ENCODE measurements around the gene C1QL2. TPM values are rescaled to one million over a fixed set of nuclear protein-coding genes. Genes with fewer than 3 reads are reported as not detected.

Gene C1QL2
- not detected in 2 replicates for total RNA-seq

DNA sequence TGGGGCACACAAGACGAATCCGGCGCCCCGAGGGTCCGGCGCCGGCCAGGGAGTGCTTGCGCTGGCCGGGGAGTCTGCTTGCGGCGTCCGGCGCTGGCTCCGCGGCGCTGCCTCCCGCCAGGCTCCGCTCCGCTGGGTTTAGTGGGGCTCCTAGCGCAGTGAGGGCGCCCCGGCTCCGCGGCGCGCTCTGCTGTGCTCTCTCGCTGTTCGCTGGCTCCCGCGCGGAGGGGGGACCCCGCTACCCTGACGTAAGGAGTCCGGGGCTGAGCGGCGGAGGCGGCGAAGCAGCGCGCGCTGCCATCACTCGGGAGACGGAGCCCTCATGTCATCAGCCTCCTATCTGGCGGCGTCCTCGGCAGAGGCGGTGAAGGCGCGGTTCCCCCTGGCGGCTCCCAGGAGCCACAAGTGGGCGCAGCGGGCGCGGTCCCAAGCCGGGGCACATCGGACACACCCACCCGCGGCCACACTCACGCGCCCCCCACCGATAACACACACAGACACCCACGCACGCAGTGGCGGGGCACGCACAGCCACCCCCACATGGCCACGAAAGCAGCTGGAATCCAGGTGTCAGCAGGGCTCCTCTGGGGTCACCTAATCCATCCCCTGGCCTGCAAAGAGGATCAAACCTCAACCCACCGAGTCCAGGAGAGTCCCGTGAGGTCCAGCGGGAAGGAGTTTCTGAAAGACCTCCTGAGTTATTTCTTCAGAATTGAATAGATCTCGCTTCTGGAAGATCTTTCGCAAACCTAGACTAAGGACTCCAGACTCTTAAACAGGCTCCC is at the start of gene C1QL2:
Gene C1QL2 (minus strand): TSS at position 189 of the 785 bp plus-strand sequence. CDS start 482 bp downstream, outside the sequence.
- Mint-ChIP-seq H3K36me3 (ENCODE audit: low read depth) (no peaks in the 10 kb centered on the region), H3K27ac (no peak within 1 kb of the TSS), H3K4me1 (no peaks in the 10 kb centered on the region), H3K27me3 (peaks cover 51% of the 10 kb centered on the region), H3K9me3 (no peaks in the 10 kb centered on the region), H3K4me3 (no peak within 1 kb of the TSS)
- CTCF ChIA-PET = no interaction called here
- DNase-seq (no peak), ATAC-seq (ENCODE audit: low read depth) (no peak)
- intact Hi-C loops (cut with micrococcal nuclease) = no loop called here
- TF ChIP-seq, protein P1, sequence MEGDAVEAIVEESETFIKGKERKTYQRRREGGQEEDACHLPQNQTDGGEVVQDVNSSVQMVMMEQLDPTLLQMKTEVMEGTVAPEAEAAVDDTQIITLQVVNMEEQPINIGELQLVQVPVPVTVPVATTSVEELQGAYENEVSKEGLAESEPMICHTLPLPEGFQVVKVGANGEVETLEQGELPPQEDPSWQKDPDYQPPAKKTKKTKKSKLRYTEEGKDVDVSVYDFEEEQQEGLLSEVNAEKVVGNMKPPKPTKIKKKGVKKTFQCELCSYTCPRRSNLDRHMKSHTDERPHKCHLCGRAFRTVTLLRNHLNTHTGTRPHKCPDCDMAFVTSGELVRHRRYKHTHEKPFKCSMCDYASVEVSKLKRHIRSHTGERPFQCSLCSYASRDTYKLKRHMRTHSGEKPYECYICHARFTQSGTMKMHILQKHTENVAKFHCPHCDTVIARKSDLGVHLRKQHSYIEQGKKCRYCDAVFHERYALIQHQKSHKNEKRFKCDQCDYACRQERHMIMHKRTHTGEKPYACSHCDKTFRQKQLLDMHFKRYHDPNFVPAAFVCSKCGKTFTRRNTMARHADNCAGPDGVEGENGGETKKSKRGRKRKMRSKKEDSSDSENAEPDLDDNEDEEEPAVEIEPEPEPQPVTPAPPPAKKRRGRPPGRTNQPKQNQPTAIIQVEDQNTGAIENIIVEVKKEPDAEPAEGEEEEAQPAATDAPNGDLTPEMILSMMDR (IDR thresholded peaks at IDR 0.05) = no peak
- POLR2A ChIA-PET = no interaction called here

DNA sequence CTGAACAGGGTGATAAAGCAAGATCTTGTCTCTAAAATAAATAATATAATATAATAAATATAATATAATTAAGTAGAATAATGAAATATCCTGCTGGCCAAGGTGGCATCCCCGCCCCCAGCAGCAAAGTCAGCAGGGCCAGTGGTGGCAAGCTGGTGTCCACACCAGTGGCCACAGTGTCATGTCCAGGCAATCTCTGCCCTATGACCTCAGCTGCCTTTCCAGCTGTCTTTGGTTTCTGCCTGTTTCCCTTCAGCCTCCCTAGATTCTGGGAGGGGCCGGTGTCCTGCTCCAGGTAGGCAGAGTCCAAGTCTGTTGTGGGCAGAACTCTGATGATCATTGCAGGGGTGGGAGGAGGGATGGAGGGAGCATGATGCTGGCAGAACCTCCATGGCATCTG is 48.9 kb upstream of the C1QL2 start:
- Mint-ChIP-seq H3K4me1 (peaks cover 5% of the 10 kb centered on the region), H3K36me3 (ENCODE audit: low read depth) (no peaks in the 10 kb centered on the region), H3K27ac (no peak overlapping the region), H3K9me3 (no peaks in the 10 kb centered on the region), H3K27me3 (peaks cover 5% of the 10 kb centered on the region), H3K4me3 (no peak overlapping the region)
- intact Hi-C loops (cut with micrococcal nuclease) = no loop called here
- TF ChIP-seq, protein P1 (IDR thresholded peaks at IDR 0.05) = no peak
- ChIA-PET CTCF (no interaction called here), POLR2A (no interaction called here)
- DNase-seq = no peak
- ATAC-seq (ENCODE audit: low read depth) = no peak

DNA sequence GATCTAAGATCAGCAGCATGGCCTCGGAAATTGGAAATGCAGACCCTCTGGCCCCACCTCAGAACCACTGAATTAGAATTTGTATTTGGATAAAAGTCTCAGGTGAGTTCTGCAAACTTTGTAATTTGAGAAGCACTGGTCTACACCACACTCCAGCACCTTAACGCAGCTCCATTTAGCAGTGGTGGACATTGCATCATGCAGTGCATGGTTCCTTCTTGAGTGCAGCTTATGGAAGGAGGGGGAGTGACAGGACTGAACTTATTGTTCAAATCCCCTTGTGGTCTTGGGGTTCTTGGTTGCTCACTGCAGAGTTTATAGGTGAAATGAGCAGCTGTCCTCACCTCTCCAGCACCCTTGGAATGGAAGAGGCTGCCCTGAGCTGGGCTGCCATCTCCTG is 47.6 kb upstream of the C1QL2 start:
- DNase-seq (no peak), ATAC-seq (ENCODE audit: low read depth) (no peak)
- ChIA-PET POLR2A (no interaction called here), CTCF (no interaction called here)
- peaks cover 2% of the 10 kb centered on the region for H3K27me3 Mint-ChIP-seq
- H3K9me3 Mint-ChIP-seq = no peaks in the 10 kb centered on the region
- no peak overlapping the region for H3K27ac Mint-ChIP-seq
- no peaks in the 10 kb centered on the region for H3K36me3 Mint-ChIP-seq (ENCODE audit: low read depth)
- H3K4me1 Mint-ChIP-seq = peaks cover 6% of the 10 kb centered on the region
- intact Hi-C loops (cut with micrococcal nuclease) = no loop called here
- H3K4me3 Mint-ChIP-seq = no peak overlapping the region
- TF ChIP-seq, protein P1 (IDR thresholded peaks at IDR 0.05) = no peak

DNA sequence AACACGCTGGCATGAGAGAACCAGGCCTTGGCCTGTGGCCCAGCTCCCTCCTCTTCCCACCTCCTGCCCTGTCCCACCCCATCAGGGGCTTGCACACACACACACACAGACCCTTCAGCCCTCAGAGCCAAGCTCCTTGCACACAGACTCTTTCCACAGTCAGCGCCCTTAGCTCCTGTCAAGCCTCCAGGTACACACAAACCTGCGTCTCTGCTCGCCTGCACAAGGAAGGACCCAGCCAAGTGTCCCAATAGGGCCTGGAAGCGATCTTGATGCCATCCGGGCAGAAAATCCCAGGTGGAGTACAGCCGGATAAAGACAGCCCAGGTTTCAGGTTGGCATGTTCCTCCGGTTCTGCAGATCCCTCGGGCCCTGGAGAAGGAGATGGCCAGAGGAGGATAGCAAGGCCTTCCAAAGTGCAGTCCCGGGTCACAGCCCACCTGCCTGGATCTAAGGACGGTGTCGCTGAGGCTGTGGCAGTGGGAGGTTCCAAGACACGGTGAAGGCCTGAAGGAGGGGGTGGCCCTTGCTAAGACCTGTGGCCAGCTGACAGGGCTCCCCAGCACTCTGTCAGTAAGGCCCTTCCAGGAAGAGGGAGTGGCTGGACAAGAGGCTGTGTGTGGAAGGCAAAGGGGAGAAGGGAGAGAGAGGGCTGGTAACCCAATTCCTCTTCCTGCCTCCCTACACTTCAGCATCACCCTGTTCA is 46.6 kb upstream of the C1QL2 start:
- ATAC-seq (ENCODE audit: low read depth) (no peak), DNase-seq (no peak)
- Mint-ChIP-seq H3K36me3 (ENCODE audit: low read depth) (no peaks in the 10 kb centered on the region), H3K4me1 (peaks cover 6% of the 10 kb centered on the region), H3K27me3 (peaks cover under 1% of the 10 kb centered on the region), H3K4me3 (no peak overlapping the region), H3K9me3 (no peaks in the 10 kb centered on the region), H3K27ac (no peak overlapping the region)
- intact Hi-C loops (cut with micrococcal nuclease) = no loop called here
- ChIA-PET CTCF (no interaction called here), POLR2A (no interaction called here)
- TF ChIP-seq, protein P1 (IDR thresholded peaks at IDR 0.05) = no peak

DNA sequence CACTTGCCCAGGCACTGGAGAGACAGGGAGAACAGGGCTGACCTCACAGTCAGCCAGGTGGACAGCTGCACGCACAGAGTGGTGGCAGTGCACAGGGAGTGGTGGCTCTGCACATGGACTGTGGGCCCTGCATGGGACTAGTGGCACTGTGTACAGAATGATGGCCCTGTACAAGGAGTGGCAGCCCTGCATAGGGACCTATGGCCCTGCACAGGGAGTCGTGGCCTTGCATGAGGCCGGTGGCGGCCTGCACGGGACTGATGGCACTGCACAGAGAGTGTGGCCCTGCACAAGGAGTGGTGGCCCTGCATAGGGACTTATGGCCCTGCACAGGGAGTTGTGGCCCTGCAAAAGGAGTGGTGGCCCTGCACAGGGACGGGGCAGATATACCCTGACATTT is 46.0 kb upstream of the C1QL2 start:
- Mint-ChIP-seq H3K27ac (no peak overlapping the region), H3K36me3 (ENCODE audit: low read depth) (no peaks in the 10 kb centered on the region), H3K4me3 (no peak overlapping the region), H3K4me1 (peaks cover 6% of the 10 kb centered on the region), H3K9me3 (no peaks in the 10 kb centered on the region), H3K27me3 (no peaks in the 10 kb centered on the region)
- ChIA-PET POLR2A (no interaction called here), CTCF (no interaction called here)
- no peak for DNase-seq
- ATAC-seq (ENCODE audit: low read depth) = no peak
- intact Hi-C loops (cut with micrococcal nuclease) = no loop called here
- TF ChIP-seq, protein P1 (IDR thresholded peaks at IDR 0.05) = no peak

Measured in activated B cell treated with CpG ODN at 0.5 μM for 24 hours (primary cell).